ENCODE measurements around the gene SYCE3.
A peak's percentile ranks its signal among the peaks of the same experiment; 100 is the strongest.
"Not testable (repeated sequence)": the region's sequence is repeated elsewhere in the genome, so short reads cannot be mapped to it uniquely, and the experiment has no call there.

SYCE3 gene

GRCh38 chr22:50547263-50547985 is 15.3 kb downstream of the SYCE3 start:
- DNase-seq = no peak

DNA sequence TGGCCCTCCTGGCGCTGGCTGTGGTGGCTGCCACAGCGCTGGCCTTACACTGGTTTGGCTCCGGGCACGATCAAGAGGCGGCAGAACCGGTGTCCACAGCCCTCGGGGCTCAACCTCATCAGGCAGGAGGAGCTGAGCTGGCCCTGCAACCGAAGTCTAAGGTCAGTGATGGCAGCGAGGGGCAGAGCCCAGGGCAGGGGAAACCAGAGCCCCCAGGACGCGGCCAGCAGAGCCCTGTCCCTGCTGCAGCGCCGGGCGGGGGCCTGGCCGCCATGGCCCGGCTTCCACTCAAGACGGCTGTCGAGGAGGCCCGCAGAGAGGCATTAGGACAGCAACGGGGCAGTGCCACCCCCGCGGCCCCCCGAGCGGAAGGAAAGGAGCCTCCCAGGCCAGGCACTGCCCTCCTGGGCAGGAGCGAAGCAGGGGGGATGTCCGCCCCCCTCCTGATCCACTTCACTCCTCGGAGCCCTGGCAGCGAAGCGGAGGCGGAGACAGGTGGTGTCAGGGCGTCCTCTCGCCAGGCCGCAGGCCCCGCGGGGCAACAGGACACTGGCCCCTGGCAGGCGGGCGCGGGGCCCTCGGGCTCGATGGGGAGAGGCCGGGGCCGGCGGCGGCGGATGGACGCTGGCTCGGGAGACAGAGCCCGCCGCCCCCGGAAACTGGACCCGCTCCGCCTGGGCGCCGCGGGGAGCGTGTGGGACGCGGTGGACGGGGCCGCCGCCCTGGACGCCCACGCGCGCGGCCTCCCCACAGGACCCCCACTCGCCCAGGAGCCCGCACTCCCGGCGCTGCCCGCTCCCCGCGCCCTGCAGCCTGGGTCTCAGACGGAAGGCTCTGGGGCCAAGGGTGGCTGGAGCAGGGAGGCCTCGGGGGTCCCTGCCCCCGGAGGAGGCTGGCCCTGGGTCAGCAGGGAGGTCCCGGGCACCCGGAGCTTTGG is 16.1 kb downstream of the SYCE3 start:
- DNase-seq = no peak

- no peak for DNase-seq
These were observed 17.0 kb downstream of the SYCE3 start, which contains the start of gene KLHDC7B for GRCh38 chr22:50545522-50546325. TSS of gene KLHDC7B (plus strand) at chr22:50545899. CDS start at chr22:50546244, 345 bp downstream.

- DNase-seq = no peak
These were observed 17.9 kb downstream of the SYCE3 start for GRCh38 chr22:50544746-50545253.

DNA sequence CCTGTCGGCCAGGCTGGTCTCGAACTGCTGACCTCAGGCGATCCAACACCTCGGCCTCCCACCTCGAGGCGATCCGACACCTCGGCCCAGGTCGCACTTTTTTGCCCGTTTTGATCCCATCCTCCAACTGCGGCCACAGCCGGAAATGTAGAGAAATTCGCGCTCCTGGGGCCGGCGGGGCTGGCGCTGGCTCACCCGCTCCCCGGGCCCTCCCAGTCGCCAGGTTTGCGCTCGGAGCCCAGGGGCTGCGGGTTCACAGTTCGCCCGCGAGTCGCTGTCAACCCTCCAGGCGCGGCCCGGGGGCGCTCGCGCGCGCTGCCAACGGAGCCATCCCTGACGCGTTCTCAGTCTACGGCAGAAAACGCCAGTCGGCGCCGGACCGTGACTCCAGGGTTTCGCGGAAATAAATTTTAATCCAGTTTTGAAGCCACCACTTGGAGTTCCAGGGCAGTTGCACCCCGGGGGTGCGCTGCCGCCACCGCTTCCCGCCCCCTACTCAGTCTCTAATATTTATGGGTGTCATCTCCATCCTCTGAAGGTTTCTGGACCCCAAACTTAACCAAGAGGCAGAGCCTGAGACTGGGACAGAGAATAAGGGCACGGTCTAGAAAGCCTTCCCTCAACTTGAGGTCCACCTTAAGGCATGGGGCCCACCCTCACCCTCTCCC is 18.5 kb downstream of the SYCE3 start:
- DNase-seq = peak in 1 of 2 donors; percentile 74

DNA sequence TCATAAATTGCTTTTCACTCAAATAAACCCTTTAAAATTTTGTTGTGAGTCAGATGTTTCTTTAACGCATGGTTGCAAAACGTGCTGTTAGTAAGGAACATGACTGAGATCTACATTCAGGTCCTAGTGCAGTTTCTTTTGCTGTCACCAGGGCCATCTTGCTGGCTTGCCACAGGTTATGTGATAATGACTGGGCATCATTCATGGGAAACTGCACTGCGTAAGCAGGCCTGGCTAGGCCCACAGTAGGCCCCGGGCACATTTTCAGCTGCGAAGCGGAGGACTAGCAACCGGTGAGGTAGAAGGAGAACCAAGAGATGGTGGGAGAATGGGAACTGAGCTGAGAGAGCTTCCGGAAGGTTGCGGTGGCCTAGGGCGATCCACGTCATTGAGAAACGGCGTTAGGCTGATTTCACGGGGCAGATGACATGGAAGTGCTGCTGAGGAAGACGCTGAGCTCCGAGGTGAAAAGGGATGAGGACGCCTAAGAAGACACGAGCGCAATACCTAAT is 20.2 kb downstream of the SYCE3 start:
- peak in 1 of 2 donors; percentile 35 for DNase-seq

GRCh38 chr22:50541667-50542026 is 21.1 kb downstream of the SYCE3 start:
- peak; percentile 29 to 69 for DNase-seq

- no peak for DNase-seq
These were observed 22.3 kb downstream of the SYCE3 start for GRCh38 chr22:50540381-50540780.

GRCh38 chr22:50537765-50538164 is 25.0 kb downstream of the SYCE3 start:
- DNase-seq = no peak

- no peak for DNase-seq
These were observed 26.5 kb downstream of the SYCE3 start for GRCh38 chr22:50536226-50536625.

GRCh38 chr22:50535113-50535512 is 27.6 kb downstream of the SYCE3 start:
- DNase-seq = no peak

DNA sequence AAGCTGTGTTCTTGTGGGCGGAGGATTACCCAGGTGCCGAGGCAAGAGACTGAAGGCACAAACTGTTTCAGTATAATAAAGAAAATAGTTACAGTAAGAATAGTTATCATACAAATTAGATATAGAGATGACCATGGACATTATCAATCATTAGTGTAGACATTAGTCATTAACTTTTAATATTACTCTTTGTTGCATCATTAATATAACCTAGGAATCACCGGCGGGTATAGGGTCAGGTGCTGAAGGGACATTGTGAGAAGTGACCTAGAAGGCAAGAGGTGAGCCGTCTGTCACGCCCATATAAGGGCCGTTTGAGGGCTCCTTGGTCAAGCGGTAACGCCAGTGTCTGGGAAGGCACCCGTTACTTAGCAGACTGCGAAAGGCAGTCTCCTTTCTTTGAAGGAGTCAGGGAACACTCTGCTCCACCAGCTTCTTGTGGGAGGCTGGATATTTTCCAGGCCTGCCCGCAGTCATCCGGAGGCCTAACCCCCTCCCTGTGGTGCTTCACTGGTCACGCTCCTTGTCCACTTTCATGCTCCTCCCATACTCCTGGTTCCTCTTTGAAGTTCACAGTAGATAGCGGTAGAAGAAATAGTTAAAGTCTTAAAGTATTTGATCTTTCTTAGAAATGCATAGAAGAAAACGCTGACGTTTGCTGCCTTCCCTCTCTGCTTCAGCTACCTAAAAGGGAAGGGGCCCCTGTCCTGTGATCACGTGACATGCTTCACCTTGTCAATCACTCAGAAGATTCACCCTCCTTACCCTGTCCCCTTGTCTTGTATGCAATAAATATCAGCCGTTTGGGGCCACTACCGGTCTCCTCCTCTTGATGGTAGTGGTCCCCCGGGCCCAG is 28.6 kb downstream of the SYCE3 start:
- not testable (repeated sequence) for DNase-seq

- DNase-seq = no peak
These were observed 29.6 kb downstream of the SYCE3 start for GRCh38 chr22:50532824-50533796.

DNA sequence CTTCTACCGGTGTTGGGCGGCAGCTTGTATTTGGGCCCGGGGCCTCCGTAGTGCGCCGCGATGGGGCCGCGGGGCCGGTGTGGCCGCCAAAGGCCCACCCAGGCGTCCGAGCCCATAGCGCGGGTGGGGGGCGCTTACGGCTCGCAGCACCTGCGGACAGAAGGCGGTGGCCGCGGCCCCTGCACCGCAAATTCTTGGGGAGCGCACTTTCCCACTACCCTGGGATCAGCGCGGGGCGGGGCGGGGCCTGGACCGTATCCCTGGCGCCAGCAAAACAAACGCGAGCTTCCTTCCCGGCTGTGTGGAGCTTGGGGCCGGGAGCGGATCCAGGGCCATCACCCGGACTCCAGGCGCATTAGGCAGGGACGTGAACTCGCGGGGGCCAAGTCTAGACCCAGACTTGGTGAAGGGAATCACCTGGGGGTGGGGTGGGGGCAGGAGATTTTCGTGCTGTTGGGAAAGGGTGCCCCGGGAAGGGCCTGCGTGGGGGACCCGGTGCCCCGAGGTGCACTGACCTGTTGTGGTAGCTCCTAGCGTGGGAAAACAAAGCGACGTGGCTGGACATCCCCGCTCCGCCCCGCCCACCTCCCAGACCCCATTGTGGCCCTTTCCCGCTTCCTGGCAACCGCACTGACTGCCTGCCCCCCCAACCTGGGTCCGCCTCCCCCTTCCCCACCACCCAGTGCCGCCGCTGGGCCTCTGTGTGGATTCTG is 30.6 kb downstream of the SYCE3 start:
- peak in 1 of 2 donors; percentile 54 for DNase-seq

DNA sequence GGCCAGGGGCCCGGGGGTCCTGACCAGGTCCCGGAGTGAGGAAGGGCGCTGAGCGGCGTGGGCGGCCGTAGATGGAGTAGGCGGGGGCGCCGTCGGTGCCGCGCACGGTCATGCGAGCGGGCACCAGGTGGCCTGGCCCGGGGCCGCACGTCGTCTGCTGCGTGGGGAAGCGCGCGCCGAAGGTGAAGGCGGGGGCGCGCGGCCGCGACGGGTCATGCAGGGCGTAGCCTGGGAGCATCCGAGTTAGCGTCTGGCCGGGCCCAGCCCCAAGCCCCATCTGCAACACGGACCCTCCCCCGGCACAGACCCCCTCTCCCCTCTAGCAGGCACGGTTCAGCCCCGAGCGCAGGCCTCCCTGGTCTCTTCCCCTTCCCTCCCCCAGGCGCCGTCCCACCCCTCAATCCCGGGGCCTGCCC is 31.2 kb downstream of the SYCE3 start:
- peak in 1 of 2 donors; percentile 58 for DNase-seq

GRCh38 chr22:50530877-50531545 is 31.7 kb downstream of the SYCE3 start:
- peak in 1 of 2 donors; percentile 79 for DNase-seq

DNA sequence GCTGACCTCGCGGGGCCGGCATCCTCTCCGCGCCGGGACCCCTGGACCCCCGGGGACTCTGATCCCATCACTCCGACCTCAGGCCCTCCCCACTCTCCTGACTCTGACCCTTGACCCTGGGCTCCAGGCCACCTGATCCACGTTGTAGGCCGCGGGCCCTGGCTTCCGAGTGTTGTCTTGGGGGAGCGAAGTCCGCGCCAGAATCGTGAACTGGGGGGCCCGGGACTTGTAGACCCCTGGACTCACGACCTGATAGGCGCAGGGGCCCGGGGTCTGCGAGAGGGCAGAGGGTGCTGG is 32.2 kb downstream of the SYCE3 start:
- DNase-seq = no peak

DNA sequence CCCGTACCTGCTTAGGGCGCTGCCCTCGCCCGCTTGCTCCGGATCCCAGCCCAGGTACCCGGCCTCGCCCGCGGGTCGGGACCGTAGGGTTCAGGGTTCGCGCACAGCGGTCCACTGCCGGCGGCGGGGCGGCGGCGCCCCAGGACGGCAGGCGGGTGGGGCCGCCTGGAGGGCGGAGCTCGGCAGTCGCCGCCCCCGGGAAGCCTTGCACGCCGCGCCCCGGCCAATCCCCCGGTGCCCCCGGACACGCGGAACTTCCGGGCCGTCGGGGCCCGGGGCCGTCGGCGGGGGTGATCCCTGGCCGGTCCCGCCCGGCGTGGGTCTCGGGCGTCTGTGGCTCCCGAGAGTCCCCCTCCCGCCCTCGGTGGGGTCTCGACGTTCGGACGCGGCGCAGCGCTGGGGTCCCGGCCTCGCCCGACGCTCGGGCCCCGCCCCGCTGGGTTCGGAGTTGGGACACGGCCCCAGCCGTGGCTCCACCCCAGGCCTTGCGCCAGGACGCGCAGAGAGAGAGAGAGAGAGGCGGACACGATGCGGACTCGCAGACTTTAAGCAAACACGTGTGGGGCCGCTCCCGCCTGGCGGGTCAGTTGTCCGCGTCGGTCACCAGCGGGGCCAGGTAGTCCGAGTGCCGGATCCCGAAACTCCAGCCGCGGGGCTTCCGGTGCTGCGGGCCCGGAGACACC is 32.7 kb downstream of the SYCE3 start, which contains the start of gene TYMP:
TSS of gene TYMP (minus strand) at position 116 of the 683 bp plus-strand sequence. CDS start 303 bp downstream, outside the sequence.
- DNase-seq = peak in 1 of 2 donors; percentile 96
